GM19025 (cell line): ENCODE data around the gene SRP68.

Source experiments
- ATAC-seq: cut with Tn5 transposase; IDR thresholded peaks from one replicate; pipeline ENCODE4 v1.9.1; 2021; ENCODE audit warnings: mild to moderate bottlenecking, low read depth, moderate library complexity; ENCODE audit not compliant: unreplicated experiment

The SRP68 gene

DNA sequence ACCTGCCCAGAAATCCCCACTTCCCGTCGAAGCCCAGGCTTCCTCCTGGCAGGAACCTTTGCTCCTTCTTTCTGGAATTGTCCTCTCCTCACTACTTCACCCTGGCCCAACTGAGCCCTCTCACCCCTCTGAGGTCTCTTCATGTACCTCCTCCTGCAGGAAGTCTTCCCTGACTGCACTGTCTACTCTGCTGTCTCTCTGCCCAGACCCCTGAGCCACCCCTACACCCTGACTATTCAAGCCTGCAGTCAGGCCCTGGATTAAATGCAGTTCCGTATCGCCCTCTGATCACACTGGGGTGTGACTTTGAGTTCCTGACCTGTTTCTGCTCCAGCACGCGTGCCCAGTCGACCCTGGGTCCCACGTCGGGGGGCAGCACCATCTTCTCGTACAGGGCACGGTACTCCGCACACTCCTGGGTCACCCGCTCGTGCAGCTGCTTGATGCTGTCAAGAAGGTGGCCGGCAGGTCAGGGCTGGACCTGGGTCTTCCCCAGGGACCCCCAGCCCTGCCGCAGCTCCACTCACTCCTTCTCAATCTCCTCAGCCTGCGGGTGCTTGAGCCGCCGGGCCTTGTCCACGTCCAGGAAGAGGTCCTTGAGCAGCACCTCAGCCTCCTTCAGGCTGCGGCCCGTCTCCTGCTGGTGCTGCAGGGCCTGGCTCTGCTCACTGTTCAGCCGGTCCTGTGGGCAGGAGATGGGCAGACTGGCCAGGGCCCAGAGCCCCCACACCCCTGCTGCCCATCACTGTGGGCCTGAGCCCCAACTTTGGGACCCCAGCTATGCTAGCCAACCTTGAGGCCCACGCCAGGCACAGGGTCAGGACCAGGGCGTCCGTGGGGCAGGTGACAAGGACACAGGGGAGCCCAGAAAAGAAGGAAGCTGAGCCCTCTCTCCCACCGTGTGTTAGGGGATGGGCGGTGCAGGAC is 49.1 kb downstream of the SRP68 start:
- no peak for ATAC-seq

DNA sequence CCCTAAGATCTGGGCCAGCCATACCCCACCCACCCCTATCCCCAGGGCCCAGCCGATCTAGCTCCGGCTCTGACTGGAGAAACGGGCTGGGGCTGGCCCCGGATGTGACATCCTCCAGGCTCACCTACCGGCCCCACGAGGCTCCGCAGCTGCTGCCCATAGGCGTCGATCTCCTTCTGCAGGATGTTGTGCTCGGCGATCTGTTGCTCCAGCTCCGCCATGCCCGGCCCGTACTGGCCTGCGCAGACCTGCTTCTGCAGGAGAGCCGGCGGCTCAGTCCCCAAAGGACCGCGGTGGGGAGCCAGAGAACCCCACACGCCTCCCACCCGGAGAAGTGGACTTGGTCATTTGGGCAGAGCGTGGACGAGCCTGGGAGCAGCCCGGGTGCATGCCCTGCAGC is 50.0 kb downstream of the SRP68 start:
- ATAC-seq: no peak

DNA sequence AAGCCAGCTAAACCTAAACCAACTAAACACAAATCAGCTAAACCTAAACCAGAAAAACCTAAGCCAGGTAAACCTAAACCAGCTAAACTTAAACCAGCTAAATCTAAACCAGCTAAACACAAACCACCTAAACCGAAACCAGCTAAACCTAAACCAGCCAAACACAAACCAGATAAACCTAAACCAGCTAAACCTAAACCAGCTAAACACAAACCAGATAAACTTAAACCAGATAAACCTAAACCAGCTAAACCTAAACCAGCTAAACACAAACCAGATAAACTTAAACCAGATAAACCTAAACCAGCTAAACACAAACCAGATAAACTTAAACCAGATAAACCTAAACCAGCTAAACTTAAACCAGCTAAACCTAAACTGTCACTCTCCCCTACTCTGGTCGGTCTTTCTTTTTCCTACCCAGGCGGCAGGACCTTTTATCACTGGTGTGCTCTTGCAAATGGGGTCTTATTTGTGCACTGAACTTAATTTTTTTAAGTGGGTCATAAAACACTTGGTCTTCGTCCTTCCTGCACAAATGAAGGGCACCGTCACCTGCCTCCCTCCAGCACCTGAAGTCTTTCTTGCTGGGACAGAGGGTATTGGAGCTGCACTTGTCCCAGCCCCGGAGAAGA is 52.4 kb downstream of the SRP68 start:
- ATAC-seq: no peak

GRCh38 chr17:76018801-76019200 is 53.5 kb downstream of the SRP68 start:
- ATAC-seq: no peak

DNA sequence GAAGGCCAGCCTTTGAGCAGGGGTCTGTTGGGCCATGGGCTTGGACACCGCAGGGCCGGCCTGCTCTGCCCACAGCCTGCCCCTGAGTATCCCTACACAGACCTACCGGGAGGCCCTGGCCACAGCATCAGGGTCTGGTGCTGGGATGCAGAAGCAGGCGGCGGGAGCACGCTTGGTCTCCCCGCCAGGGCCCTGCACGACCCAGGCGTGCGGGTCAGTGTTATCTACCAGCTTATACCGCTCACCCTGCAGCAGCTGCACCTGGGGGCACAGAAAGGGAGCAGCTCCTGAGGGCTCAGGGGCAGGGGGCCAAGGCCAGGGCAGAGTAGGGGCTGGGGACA is 54.0 kb downstream of the SRP68 start:
- ATAC-seq: no peak

GRCh38 chr17:76017481-76018339 is 54.6 kb downstream of the SRP68 start:
- ATAC-seq: no peak

DNA sequence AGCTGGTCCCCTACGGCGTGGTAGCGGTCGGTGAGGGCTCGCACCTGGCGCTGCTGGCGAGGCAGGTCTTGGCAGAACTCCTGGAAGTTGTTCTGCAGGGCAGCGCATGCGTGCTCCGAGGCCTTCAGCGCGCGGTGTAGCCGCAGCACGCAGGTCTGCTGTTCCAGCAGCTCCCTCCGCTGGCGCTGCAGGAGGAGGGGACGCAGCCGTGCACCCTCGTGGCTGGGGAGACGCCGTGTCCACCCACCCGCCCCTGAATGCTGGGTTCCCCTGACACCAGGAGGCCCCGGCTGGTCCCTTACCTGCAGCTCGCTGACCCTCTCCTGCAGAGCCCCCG is 57.4 kb downstream of the SRP68 start:
- ATAC-seq: no peak

DNA sequence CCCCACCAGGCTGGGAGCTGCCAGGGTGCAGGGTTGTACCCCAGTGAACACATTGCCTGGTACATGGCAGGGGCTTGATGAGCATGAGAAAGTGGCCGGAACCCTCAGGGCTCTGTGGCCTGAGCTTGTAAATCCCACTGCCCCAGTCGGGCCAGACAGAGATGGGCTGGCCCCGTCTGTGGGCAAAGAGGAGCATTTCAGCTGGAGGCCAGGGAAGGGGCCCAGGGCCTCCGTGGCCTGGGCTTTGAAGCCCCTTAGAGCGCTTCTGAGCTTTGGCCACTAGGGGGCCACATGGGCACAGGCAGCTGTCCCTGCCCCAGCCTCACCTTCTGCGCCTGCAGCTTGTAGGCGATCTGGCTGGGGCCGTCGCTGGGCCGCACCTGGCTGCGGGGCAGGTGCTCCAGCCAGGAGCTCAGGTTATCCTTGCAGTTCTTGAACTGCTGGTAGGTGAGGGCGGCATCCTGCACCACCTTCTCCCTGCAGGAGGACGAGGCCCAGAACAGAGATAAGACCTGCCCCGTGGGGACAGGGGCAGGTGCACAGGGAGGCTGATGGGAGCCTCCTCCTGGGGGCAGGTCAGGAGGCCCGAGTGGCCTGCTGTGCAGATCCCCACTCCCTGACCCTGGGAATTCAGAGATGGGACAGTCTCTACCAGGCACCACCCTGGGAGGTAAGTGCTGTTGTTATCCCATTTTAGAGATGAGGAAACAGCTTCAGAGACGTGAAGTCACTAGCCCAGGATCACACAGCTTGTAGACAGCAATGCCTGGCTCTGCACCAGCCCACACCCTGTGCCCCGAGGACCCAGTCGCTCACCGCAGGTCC is 58.0 kb downstream of the SRP68 start:
- peak; percentile 72 for ATAC-seq

DNA sequence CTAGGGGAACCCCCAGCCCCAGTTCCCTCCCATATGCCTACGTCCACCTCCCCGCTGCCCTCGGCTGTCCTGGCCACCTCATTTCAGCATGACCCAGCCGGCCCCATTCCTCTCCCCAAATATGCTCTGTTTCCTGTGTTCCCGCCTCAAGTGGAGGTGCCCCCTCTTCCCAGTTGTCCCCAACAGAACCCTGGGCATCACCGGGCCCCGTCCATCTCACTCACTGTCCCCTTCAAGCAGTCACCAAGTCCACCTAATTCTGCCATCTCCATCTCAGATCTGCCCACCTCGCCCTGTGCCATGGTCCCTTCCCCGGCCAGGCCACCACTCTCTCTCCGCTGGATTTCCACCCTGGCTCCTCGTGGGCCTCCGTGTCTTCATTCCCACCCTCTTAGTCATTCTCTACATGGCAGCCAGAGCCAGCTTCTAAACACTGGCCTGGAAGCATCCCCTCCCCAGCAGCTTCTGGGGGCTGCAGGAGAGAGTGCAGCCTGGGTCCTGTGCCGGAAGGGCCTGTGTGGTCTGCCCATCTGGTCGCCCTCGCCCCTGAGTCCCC is 58.9 kb downstream of the SRP68 start:
- ATAC-seq: no peak

GRCh38 chr17:76011951-76012350 is 60.4 kb downstream of the SRP68 start:
- ATAC-seq: no peak

GRCh38 chr17:76009969-76010661 is 62.2 kb downstream of the SRP68 start:
- no peak for ATAC-seq

GRCh38 chr17:76009447-76009846 is 62.9 kb downstream of the SRP68 start:
- ATAC-seq: no peak

GRCh38 chr17:76008630-76009425 is 63.5 kb downstream of the SRP68 start:
- ATAC-seq: no peak

DNA sequence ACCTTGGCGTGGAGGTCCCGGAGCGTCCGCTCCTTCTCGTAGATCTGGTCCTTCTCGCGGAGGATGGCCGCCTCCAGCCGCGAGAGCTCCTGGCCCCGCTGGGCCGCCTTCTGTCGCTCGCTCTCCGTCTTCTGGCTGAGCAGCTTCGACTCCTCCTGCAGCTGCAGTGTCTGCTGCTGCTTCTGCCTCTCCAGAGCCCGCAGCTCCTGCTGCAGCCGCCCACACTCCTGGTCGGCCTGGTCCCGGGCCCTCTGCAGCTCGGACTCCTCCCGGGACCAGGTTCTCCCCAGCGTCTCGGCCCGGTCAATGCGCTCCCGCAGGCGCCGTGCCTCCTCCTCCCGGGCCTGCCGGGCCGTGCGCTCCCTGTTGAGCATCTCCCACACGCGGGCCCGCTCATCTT is 64.1 kb downstream of the SRP68 start:
- no peak for ATAC-seq

DNA sequence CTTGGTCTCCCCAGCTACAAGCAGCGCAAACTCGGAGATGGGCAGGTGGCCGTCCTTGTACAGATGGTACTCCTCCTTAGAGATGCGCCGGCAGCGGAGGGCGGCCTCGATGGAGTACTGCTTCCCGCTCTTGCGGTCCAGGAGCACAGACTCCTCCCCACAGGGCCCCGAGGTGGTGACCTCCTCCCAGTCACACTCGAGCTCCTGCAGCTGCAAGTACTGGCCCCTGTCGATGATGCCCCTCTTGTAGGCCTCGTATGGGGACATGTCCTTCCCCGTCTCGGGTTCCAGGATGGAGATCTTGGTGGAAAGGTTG is 64.5 kb downstream of the SRP68 start:
- ATAC-seq: no peak

DNA sequence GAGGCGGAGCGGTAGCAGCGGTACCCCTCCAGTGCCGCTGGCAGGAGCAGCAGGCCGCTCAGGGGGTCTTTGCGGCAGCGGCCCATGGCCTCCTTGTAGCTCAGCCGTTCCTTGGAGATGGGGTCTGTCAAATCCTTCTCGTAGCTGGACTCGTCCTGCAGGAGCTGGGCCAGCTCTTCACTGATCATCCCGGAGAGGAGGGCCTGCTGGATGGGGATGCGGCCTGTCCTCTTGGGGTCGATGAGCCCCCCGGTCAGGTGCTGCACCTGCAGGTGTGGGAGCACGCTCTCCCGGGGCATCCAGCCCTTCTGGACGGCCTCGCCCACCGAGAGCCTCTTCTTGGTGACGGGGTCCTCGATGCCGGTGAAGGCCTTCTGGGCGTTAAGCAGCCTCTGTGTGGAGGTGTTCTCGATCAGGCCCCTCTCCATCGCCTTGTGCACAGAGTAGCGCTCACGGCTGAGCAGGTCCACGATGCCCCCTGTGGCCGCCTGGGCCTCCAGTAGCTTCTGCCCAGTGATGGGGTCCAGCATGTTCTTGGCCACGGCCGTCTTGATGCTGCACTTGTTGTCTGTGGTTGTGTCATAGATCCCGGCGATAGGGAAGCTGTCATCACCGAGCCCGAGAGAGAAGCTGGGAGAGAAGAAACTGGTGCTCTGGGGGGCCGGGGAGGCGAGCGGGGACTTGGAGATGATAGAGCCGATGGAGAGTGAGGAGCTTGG is 65.0 kb downstream of the SRP68 start:
- no peak for ATAC-seq

GRCh38 chr17:76005263-76006149 is 66.8 kb downstream of the SRP68 start:
- no peak for ATAC-seq
